ENCODE results near the gene DNAJA4.
A peak's percentile ranks its signal among the peaks of the same experiment; 100 is the strongest.

The DNAJA4 gene

GRCh38 chr15:78321786-78322185 is 57.4 kb downstream of the DNAJA4 start:
- TF ChIP-seq POLR2A (IDR thresholded peaks at IDR 0.05; ENCODE audit: low read depth, low read length), result no peak
- TF ChIP-seq TAF1 (IDR thresholded peaks at IDR 0.05; ENCODE audit: borderline replicate concordance, low read depth, low read length), result no peak
- no peak for TF ChIP-seq POLR2AphosphoS5 (IDR thresholded peaks at IDR 0.05; ENCODE audit: low read depth, low read length)
- DNase-seq (ENCODE audit: insufficient read length), result no peak
- FAIRE-seq, result no peak

DNA sequence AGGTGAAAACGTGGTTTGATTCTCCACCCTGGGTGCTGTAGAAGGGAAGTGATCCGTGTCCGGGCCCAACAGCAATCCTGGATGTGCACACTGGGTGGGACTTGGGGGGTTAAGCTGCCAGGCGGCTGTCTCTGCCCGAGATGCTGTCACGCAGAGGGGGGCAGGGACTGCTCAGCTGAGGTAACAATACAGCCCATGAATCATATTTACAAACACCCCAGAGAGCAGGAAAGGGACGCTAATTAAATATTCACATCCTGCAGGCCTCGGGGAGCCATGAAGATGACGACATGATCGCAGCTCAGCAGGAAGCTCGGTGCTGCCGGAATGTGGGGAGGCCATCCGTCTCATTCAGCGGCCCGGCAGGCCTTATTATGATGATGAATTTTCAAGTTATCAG is 57.9 kb downstream of the DNAJA4 start:
- no peak for DNase-seq (ENCODE audit: insufficient read length)
- no peak for TF ChIP-seq POLR2A (IDR thresholded peaks at IDR 0.05; ENCODE audit: low read depth, low read length)
- no peak for TF ChIP-seq TAF1 (IDR thresholded peaks at IDR 0.05; ENCODE audit: borderline replicate concordance, low read depth, low read length)
- TF ChIP-seq POLR2AphosphoS5 (IDR thresholded peaks at IDR 0.05; ENCODE audit: low read depth, low read length), result no peak
- no peak for FAIRE-seq

GRCh38 chr15:78322724-78323521 is 58.6 kb downstream of the DNAJA4 start:
- no peak for TF ChIP-seq POLR2AphosphoS5 (IDR thresholded peaks at IDR 0.05; ENCODE audit: low read depth, low read length)
- TF ChIP-seq TAF1 (IDR thresholded peaks at IDR 0.05; ENCODE audit: borderline replicate concordance, low read depth, low read length), result no peak
- no peak for TF ChIP-seq POLR2A (IDR thresholded peaks at IDR 0.05; ENCODE audit: low read depth, low read length)
- FAIRE-seq (no peak), DNase-seq (ENCODE audit: insufficient read length) (no peak)

GRCh38 chr15:78323693-78324092 is 59.3 kb downstream of the DNAJA4 start:
- DNase-seq (ENCODE audit: insufficient read length) (no peak), FAIRE-seq (no peak)
- TF ChIP-seq POLR2A (IDR thresholded peaks at IDR 0.05; ENCODE audit: low read depth, low read length), result no peak
- no peak for TF ChIP-seq TAF1 (IDR thresholded peaks at IDR 0.05; ENCODE audit: borderline replicate concordance, low read depth, low read length)
- TF ChIP-seq POLR2AphosphoS5 (IDR thresholded peaks at IDR 0.05; ENCODE audit: low read depth, low read length), result no peak

DNA sequence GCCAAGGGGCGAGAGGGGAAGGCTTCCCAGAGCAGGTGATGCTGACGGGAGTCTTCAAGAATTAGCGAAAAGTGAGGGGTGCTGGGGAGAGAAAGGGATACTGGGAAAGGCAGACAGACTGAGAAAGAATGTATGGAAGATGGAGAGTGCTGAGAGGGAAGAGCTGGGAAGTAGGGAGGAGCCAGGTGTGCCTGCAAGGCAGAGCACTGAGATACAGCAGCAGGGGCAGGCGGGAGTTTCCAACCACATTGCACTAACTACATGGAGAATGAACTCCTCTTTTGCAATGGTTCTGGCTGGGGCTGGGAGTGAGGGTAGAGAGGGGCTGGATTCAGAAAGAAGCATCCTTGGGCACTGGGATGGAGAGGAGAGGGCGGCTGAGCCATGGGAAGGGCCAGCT is 59.8 kb downstream of the DNAJA4 start:
- FAIRE-seq (no peak), DNase-seq (ENCODE audit: insufficient read length) (no peak)
- TF ChIP-seq POLR2AphosphoS5 (IDR thresholded peaks at IDR 0.05; ENCODE audit: low read depth, low read length), result no peak

DNA sequence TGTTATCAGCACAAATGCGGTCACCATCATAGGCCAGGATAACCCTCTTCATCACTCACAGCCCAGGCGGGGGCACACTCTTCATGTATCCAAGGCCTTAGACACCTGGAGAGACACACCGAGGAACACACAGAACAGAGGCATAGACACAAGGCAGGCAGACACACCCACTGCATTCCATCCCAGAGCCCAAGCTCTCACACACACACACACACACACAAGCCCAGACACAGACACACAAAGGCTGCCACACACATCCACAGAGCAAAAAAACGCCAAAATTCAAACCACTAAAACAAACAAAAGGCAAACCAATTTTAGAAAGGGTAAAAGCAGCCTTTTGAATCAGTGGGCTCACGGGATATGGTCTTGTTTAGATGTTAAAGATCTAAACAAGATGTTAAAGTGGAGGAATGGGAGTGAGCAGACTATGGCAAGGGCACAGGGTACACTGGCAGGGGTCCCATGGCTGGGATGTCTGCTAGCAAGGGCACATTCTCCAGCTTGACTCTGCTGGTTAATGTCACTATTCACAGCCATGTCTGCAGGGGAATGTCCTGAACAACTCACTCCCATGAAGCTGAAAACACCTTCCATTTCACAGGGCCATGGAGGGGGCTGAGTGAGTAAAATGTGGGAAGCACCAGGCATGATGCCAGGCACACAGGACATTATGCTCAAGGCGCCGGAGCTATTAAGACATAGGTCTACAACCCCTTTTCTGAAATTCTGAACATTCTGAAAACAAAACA is 60.9 kb downstream of the DNAJA4 start:
- peak; percentile 38 for FAIRE-seq

GRCh38 chr15:78327466-78327865 is 63.1 kb downstream of the DNAJA4 start:
- FAIRE-seq, result peak; percentile 65
- TF ChIP-seq TAF1 (IDR thresholded peaks at IDR 0.05; ENCODE audit: borderline replicate concordance, low read depth, low read length), result no peak
- TF ChIP-seq POLR2AphosphoS5 (IDR thresholded peaks at IDR 0.05; ENCODE audit: low read depth, low read length), result no peak
- TF ChIP-seq POLR2A (IDR thresholded peaks at IDR 0.05; ENCODE audit: low read depth, low read length), result no peak
- DNase-seq (ENCODE audit: insufficient read length), result no peak

More for the DNA sequence above, 60.9 kb downstream of the DNAJA4 start:
- no peak for DNase-seq (ENCODE audit: insufficient read length)
- TF ChIP-seq POLR2AphosphoS5 (IDR thresholded peaks at IDR 0.05; ENCODE audit: low read depth, low read length) (no peak), TAF1 (IDR thresholded peaks at IDR 0.05; ENCODE audit: borderline replicate concordance, low read depth, low read length) (no peak), POLR2A (IDR thresholded peaks at IDR 0.05; ENCODE audit: low read depth, low read length) (no peak)

DNA sequence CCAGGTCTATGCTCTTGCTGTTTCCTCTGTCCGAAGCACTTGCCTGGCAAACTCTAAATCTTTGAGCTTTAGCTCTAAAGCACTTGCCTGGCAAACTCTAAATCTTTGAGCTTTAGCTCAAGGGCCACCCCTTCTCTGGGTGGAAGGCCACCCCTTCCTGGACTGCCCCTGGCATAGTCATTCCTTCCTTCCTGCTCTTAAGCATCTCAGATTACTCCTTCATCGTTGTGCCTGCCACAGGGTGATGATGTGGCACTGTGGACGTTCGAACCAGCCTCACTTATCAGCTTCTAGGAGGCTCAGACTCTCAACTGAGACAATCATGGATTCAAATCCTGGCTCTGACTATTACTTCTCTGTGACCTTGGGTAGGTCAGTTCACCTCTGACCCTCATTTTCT is 65.3 kb downstream of the DNAJA4 start:
- FAIRE-seq (no peak), DNase-seq (ENCODE audit: insufficient read length) (no peak)
- TF ChIP-seq TAF1 (IDR thresholded peaks at IDR 0.05; ENCODE audit: borderline replicate concordance, low read depth, low read length), result no peak
- no peak for TF ChIP-seq POLR2A (IDR thresholded peaks at IDR 0.05; ENCODE audit: low read depth, low read length)
- TF ChIP-seq POLR2AphosphoS5 (IDR thresholded peaks at IDR 0.05; ENCODE audit: low read depth, low read length), result no peak
